UCSD-AML1 (cell line): ENCODE data around the gene TTBK2.
A peak's percentile ranks its signal among the peaks of the same experiment; 100 is the strongest.

Source experiments
- DNase-seq: peaks from one replicate; lab custom pipeline; 2025; ENCODE audit not compliant: unreplicated experiment; lab: John Stamatoyannopoulos, UW

TTBK2 gene

DNA sequence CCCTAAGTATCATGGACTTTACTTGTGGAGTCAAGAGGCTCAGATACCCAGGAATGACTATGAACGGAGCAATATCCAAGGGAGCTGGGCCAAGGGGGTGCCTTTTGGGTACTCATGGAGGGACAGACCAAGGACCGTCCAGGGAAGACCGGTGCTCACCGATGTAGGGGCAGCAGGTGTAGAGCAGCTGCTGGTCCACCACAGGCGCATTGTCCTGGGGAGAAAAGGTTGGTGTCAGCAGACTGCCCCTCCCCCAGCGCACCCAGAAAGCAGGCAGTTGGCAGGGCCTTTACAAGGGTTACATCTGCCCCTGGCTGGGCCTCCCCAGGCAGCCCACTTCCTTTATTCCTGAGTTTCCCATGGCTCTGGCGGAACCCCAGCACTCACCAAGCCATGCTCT lies 191.2 kb downstream of the TTBK2 start:
- DNase-seq = no peak

- DNase-seq = no peak
Observed at GRCh38 chr15:42728972-42729371, 191.6 kb downstream of the TTBK2 start.

DNA sequence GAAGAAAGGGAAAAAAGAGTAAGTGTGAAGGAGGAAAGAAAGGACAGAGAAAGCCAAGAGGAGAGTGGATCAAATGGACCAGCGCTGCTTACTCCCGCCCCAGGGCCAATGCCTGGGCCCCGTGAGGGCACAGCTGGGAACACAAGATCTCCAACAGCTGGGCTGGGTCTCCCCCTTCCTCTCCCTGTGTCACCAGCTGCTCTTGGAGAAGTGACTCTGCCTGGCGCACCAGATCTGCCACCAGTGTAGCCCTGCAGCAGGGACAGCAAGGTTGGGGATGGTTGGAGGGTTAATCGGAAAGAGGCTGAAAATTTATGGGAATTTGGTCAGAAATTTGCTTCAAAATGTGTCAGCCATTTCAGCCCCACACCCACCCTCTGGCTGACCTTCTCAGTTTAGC lies 192.0 kb downstream of the TTBK2 start:
- no peak for DNase-seq

DNA sequence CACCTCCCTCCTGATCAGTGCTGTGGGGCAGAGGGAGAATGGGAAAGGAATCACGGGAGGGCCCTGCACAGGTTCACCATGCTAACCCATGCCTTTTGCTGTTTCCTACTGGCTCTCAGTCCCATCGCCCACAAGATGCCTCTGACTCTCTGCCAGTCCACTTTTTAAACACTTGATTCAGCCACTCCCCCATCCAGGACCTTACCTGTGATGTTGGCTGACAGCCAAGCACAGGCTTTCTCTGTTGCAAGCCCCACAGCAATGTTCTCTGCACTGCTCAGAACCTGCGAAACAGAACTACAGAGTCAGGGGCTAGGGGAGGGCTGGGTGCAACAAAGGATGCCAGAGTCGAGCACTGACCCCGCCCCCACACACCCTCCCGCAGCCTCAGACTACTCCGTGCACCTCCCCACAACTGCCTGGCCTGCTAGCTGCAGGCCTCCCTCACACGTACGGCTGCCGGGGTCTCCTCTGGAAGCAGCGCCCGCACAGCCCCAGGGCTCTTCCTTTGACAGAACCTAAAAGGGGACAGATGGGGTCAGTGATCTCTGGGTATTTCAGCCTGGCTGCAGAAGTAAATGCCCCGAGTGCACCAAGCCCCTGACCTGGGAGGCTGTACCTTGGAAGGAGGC lies 192.7 kb downstream of the TTBK2 start:
- no peak for DNase-seq

DNA sequence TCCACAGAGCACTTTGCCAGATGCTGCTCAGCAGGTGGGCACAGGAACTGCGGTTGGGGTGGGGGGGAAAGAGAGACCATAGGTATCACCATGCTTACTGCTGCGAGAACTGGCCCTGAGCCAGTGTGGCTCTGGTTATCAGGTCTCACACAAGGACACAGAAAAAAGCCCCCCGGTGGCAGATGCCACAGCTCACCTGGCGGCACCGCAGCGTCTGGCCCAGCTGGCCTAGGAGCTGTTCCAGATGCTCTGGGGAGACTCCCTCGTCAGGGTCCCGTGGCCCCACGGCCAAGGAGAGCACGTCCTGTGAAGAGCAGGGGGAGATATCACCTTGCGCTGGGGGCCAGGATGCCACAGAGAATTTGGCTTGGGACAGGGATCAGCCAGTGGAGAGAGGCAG lies 194.5 kb downstream of the TTBK2 start:
- DNase-seq = no peak

DNA sequence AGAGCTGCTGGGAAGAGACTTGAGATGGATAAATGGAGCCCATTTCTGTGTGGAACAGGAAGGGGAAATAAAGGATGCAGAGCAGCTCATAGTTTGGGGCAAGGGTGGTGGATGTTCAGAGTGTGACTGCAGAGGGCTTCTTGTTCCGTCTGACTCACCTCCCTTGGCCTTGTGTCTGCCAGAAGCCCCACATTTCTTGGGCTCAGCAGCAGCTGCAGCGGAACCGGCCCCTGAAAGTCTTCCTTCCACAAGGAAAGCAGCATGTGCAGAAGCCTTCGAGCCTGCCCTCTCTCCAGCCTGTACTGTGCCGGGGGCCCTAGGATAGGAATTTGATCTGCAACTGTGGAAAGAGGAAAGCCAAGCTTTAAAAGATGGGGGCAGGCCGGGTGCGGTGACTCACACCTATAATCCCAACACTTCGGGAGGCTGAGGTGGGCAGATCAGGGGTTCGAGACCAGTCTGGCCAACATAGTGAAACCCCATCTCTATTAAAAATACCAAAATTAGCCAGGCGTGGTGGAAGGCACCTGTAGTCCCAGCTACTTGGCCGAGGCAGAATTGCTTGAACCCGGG lies 195.2 kb downstream of the TTBK2 start:
- DNase-seq = no peak

- DNase-seq = no peak
Observed at GRCh38 chr15:42724276-42724675, 196.3 kb downstream of the TTBK2 start.

DNA sequence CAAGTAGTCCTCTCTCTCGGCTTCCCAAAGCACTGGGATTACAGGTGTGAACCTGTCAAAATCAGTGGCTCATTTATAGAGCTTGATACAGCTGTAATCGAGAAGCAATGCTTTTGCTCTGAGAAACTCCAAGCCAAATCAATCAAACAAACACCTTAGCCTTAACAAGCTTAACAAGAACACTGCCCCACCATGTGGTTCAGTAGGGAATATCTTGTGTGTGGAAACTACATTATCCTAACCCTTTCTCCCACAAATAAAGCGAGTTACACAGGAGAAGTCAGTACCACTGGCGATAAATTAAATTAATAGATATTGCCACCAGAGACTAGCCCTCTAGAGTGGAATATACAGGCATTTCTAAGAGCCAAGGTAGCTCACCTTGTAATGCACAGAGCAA lies 197.5 kb downstream of the TTBK2 start:
- DNase-seq = no peak

DNA sequence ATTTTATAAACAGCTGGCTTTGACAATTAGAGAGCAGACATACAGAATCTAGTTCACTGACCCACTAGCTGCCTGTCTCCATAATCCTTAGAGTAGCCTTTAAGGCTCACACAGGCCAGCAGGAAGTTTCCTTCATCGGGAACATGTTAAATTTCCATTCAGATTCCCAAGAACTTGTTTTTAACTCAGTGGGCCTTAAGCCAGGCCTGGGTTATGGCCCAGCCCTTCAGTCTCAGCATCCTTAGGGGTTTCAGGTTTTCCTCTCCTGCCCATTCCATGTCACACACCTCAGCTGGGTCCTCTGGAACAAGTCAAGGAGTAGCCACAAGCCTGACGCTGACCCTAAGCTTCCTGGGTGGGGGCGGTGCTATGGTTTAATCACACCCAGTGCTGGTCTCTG lies 198.7 kb downstream of the TTBK2 start:
- DNase-seq = no peak

- DNase-seq = no peak
Observed at GRCh38 chr15:42721016-42721415, 199.6 kb downstream of the TTBK2 start.

DNA sequence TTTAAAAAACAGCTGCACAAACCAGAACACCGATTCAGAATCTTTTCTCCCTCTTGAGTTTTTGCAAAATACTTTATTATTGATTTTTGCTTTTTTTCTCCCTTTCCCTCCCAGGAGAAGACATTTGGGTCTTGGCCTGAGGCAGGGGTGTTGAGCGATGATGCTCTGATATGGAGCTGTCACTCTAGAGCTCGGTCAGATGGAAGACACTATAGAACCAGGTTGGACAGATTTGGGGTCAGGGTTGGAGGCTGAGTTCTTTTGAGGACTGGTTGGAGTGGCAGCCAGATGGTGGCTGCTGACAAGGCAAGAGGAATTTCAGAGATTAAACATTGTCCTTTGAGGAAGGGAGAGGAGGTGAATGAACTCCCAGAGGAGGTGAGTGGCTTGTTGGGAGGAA lies 200.5 kb downstream of the TTBK2 start:
- DNase-seq = no peak

DNA sequence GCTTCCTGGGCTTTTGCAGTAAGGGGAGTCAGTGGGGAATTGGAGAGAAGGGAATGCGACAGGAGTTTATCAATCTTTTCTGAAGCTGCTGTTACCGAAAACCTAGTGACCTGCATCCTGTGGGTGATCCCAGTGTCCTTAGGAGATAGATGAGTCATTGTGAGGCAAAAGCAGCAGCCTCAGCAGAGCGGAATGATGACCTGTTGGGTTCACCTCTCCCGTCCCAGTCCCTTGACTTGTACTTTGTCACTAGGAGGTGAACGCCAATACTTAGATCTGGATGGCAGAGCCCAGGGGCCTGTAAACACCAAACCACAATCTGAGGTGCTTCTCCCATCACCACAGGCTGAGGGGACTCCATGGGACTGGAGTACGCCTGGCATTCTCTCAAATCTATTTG lies 201.5 kb downstream of the TTBK2 start:
- no peak for DNase-seq

DNA sequence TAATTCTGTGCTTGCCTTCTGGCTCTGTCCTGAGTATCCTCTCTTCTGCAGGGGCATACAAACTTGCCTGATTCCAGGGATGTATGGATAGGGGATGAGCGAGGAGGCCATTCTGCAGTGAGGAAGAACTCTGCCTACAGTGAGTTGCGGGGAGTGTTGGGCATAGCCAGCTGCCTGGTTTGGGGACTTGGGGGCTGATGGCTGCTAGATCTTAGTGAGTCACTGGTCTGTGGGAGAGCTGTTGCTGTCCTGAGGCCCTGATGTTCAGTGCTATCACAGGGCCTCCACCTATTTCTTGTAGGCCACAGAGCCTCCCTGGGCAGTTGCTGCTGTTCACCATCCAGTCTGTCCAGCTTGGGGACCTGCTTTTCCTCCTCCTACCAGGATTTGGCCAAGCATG lies 204.0 kb downstream of the TTBK2 start:
- DNase-seq = no peak

DNA sequence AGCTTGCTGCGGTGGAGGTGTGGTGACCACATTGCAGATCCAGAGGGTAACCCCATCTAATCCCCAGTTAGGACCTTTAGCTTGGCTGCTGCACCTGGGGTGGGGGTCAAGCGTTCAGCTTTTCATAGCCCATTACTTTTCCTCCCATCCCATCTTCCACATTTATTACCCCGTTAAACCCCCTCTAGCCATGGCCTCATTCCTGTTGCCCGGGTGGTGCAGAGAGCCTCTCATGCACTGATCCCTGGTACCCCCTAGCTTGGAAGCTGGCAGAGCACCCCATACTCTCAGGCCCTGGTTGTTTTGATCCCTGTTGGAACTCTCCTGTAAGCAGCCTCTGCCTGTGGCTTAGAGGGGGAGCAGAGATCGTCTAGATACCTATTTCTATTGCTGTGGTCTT lies 204.5 kb downstream of the TTBK2 start:
- no peak for DNase-seq

DNA sequence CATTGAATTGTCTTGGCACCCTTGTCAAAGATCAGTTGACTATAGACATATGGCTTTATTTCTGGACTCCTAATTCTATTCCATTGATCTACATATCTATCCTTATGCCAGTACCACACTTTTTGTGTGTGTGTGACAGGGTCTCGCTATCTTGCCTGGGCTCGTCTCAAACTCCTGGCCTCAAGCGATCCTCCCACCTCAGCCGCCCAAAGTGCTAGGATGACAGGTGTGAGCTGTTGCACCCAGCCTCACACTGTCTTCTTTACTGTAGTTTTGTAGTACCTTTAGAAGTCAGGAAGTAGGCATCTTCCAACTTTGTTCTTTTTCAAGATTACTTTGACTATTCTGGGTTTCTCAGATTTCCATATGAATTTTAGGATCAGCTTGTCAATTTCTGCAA lies 208.0 kb downstream of the TTBK2 start:
- DNase-seq = no peak

- no peak for DNase-seq
Observed at GRCh38 chr15:42711746-42712145, 208.8 kb downstream of the TTBK2 start.

GRCh38 chr15:42710662-42711061 lies 209.9 kb downstream of the TTBK2 start:
- DNase-seq = no peak

- DNase-seq = no peak
Observed at GRCh38 chr15:42707873-42708544, 212.6 kb downstream of the TTBK2 start.

DNA sequence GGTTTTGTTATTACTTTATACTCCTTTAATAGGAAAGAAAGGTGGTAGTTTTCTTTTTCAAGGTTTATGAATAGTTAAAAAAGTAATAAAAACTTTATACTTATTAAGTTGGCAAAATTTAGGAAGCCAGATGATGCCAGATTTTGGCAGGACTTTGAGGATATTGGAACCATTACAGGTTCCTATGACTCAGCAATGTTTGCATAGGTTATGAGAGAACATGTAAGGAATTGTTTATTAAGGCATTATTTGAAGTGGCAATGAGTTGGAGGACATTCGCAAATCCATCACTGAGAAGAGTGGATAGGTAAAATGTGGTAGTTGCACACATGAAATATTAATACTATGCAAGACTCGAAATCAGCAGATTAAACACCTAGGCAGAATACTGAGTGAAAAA lies 213.5 kb downstream of the TTBK2 start:
- DNase-seq = no peak

- DNase-seq = no peak
Observed at GRCh38 chr15:42705336-42705735, 215.2 kb downstream of the TTBK2 start.

- DNase-seq = peak; percentile 45
Observed at GRCh38 chr15:42704492-42704926, 216.1 kb downstream of the TTBK2 start.

GRCh38 chr15:42696626-42697025 lies 224.0 kb downstream of the TTBK2 start:
- DNase-seq = no peak
